RKO (cell line): Measurements from ENCODE around the gene ACTBL2.

Experiments
- DNase-seq: peaks from one replicate; pipeline ENCODE4 v3.0.0-alpha.2; 2016; ENCODE audit warnings: low spot score

ACTBL2 gene

DNA sequence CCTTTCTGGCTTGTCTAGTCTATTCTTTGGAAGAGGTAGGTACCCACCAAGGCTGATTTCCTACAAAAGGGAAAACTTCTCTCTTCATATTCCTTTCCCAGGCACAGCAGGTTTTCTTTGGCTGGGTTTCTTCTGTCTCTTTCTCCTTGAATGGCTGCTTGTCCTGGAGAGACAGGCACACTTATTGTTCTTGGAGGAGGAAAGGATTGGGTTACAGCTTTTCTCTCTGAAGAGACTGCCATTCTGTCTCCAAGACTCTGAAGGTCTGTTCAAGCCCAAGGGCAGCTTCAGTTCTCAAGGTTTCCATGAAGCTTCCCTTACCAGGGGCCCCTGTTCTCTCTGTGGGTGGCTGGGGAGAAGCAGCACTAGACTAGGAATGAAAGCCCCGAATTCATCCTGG, 33.9 kb downstream of the ACTBL2 start:
- no peak for DNase-seq

DNA sequence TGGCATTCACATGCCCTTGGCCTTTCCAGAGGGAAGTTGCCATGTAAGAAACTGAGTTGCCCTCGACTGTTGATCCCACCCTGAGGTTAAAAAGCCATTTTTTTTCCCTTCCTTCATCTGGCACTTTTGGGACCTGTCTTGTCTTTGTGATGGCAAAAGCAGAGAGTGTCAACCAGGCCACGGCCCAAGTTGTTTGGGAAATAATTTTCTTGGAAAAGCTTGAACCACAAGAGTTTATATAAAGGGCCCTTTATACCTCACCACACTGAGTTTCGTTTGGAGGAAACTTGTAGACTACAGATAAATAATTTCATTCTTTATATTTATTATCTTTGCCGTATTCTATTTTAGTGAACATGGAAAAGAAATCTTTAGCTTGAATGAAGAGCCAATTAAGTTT, 34.3 kb downstream of the ACTBL2 start:
- no peak for DNase-seq

DNA sequence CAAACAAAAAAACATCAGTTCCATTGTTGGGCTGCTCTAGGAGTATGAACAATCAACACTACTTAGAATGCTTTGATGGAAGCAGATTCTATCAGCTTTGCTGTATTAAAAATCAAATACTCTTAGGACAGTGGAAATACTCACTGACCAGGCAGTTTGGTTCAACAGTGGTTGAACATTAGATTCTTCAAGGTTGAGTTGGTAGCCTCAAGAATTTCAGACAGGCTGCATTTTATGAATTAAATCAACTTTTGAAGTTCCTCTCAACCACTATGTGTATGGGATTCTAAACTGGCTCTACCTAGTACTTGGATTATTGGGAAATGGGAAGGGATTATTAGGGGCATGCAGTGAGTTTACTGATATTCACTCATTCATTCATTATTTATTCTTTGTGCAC, 35.0 kb downstream of the ACTBL2 start:
- DNase-seq = no peak

DNA sequence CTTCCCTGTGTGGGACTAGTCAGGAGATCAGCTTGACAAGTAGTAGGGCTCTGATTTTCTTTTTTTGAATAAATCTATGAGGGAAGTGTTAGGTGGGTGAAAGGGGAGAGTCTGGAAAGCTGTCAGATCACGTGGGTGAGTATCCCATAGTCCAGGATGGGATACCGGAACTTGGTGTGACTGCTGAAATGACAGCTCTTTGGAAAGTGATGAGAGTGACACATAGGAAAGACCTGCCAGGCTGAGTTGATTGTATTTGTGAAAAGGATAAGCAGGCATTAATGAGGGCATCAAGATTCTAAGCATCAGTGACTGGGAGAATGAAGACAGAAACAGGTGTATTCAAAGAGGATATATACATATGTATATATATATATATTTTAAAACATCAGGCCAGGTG, 35.6 kb downstream of the ACTBL2 start:
- no peak for DNase-seq

DNA sequence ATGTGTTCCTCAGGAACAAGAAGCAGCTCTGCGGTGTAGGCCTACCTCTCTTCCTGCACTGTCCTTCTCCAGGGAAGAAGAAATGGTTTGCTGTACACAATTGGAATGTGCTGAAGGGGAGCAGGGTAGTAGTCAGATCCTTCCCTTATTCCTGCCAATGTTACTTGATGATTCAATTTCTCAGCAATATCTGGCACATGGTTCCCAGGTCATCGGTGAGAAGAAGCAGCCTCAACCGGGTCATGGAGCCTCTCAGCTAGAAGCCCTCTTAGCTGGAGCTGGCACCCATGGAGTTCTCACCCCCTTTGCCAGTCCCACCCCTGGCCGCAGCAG, 36.9 kb downstream of the ACTBL2 start:
- DNase-seq = no peak

DNA sequence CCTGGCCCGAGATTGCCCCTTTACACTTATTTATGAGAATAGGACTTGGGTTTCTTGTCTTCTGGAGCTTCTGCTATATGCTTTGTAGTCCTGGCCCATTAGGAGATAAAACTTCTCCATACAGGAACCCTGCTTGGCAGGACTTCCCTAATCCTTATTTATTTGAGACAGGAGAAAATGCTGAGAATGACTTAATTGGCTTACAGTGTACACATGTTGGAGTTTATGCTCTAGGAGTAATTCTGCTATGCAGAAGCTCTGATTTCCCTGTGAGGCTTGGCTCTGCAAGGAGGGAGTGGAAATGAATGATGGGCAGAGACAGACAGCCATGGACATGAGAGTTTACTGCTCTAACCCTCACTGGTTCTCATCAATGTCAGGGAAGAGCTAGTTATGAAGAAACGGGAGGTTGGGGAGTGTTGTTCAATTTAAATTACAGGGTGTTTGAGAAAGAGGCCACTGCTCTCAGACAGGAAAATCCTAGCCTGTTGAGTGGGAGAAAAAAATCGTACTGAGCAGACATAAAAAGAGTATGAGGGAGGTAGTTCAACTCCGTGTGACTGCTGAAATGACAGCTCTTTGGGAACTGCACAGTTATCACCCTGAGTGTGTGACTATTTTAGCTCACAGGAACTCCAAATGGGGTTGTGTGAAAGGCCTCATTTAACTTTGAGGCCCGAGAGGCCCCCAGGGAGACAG, 37.5 kb downstream of the ACTBL2 start:
- no peak for DNase-seq

DNA sequence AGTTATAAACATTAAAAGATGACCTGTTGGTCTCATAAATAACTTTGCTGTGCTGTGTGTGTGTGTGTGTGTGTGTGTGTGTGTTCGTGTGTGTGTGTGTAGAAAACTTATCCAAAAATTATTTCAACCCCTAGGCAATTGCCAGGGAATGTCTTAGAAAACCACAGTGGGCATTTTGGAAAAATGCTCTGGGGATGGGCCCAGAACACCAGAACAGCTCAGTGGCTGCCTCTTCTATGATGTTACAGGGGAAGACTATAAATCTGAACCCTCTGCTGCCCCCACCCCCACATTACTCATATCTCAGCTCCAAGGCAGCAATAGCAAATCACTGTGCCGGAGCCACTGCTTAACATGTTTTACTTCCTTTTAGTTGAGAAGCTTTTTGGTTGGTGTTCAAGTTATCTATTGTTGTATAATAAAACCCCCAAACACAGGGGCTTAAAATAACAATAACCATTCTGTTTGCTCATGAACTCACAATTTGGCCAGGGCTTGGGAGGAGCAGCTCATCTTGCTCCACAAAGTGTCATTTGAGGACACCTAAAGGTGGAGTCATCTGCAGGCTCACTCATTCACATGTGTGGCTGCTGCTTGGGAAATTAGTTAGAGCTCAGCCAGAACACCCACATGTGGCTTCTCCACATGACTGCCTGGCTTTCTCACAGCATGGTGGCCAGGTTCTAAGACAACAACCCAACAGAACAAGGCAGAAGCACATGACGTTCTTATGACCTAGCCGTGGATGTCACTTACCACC, 40.4 kb downstream of the ACTBL2 start:
- no peak for DNase-seq

DNA sequence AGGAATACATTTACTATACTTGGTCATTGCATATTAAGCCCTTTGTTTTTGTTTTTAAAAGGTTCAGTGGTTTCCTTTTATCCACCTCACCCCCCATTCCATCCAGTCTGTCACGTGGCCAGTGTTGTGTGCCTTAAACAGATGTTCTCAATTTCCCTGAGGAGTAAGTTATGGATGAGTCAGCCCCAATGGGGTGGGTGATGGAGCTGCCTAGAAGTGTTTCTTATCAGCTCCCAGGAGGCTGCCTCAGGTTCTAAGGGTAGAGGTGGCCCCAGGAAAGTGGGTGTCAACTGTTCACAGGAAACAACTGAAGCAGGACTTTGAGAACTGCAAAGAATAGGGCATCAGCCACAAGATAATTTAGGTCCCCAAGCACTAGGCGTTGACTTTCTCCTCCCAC, 41.1 kb downstream of the ACTBL2 start:
- DNase-seq = no peak

DNA sequence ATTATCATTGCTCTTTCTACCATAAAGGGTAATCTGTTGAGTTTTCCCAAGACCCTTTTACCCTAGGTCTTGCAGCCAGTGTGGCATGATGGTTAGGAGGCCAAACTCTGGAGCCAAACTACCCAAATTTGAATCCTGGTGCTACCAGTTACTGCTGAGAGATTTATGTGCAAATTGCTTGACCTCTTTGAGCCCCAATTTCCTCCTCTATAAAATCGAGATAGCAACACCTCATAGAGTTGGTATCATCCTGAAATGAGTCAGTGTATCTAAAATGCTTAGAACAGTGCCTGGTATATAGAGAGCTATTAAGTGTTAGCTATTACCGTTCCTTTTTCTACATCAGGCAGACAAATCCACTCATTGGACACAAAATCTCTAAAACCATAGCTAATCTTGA, 43.0 kb downstream of the ACTBL2 start:
- no peak for DNase-seq

DNA sequence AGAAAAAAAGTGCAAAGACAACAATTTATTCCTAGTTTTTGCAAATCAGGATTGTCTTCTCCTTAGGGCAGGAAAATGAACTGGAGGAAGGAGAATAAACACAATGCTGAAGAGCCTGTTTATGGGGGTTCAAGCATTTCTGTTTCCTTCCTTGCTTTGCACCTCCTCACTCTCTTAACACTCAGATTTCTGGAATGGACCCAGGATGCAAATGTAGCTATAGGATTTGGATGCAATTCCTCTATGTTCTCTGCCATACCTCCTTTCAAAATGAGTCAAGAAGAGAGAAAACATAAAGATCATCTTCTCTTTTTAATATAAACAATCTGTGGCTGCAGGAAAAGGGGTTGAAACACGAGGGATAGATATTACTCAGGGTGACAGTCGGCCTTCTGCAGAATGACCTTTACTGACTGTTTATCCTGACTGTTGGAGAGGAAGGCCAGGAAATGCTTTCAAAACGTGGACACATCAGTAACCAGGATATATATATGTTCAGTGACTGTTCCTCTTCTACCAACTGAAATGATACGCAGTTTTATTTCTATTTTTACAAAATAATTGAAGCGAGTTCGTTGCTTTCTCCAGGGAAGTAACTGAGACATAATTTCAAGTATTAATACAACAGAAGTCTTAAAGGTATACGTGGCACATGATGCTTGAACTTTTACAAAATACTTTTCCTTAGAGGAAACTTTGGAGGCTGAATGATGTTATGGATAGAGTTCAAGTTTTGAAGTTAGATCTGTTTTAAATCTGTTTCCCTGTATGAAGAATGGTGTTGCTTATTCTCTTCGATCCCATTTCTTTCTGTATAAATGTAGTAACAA, 44.4 kb downstream of the ACTBL2 start:
- no peak for DNase-seq

DNA sequence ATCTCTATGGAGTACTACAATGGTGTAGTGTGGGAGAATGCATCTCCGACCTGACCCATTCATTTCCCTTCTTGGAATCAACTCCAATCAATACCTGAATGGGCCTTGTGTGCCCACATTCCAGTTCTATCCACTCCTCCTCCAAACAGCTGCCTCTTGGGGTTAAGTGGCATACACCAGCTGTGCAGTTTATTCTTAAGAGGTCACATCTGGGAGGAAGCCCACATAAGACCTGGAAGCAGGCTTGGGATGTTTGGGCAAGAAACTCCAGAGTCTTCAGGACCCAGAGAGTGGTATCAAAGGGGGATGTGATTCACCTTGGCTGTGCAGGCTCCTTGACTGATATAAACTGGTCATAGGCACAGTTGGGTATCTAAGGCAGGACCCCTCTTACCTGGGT, 46.0 kb downstream of the ACTBL2 start:
- DNase-seq = no peak

DNA sequence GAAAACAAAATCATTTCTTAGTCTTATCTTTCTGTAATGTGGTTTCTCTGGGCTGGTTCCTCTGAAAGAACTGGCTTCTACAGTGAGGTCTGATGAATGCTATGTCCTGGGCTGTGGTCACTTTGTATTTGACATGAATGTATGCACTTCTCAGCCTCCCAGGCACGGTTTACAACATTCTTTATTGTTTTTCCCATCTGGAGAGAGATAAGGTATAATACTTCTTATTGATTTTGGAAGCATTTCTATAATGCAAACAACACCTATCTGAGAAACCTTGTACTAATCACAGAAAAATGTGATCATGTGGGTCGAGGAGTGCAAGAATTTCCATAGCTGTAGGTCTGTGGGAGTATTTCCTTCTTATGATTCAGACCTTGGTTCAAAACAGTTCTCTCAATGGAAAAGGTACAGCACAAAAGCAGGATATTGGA, 46.9 kb downstream of the ACTBL2 start:
- DNase-seq = no peak

DNA sequence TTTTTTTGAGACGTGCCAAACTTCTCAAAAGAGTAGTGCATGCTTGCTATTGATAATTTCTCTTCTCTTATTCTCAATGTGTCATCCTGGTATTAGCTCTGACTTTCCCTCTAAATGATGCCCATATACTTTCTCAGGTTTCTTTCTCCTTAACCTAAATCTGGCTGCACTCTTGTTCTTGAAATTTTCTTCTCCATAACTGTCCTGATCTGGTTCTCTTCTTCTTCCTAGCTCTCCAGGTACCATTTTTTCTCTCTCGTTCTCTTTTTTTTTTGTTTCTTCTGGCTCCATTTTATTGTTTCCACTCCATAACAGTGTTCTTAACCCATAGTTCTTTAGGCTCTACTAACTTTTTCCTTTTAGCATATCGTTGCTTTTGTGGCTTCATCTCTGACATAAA, 47.9 kb downstream of the ACTBL2 start:
- DNase-seq = no peak

DNA sequence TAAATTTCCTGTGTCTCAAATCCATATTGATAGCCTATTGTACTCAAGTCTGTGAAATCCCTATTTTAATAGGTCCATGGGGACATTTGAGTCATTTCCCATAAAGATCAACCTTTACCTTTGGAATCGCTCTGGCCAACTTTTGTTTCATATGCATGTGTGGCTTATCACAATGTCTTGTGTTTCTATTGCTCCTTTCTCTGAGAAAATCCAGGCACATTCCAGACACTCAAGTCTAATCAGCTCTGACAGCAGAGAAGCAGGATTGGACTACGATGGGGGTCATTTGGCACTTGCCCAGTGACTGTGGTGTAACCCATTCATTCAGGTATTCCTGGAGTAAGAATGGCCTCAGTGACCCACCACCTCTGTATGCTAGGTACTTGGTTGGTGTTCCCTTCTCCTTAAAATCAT, 48.4 kb downstream of the ACTBL2 start:
- no peak for DNase-seq

DNA sequence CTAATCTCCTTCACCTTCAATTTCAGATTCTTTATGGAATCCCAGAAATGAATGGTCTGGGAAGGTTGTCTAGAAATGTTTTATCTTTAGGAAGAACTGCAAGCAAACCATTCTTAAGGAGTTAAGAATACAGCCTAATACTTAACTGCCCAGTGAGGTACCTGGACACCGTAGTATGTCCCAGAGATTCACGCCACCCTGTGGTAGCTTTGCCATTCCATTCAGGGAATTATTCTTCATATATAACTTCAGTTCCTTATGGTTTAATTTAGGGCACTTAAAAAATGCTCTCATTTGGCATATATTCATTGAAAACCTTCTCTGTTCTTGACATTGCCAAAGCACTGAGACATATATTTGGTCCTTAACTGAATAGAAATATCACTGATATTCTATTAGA, 49.7 kb downstream of the ACTBL2 start:
- DNase-seq = peak; percentile 57

DNA sequence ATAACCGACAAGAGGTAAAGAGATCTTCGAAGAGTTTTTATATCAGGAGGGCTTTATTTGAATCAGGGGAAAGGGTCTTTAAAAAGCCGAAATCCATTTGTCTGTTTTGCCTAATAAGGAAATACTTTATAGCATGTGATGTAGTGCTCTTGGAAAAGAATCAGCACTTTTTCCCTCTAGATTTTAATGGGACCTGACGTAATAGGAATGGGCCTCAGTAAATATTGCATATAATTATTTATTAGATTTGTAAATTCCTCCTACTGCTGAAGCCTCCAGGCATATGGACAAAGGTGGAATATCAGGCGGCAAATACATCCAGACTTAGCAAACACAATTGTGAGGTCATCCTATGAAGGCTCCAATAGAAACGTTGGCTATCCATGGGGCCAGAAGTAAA, 50.9 kb downstream of the ACTBL2 start:
- no peak for DNase-seq
